HG03354 (cell line): ENCODE measurements around the gene IL22RA2.

Experiments used
- ATAC-seq: cut with Tn5 transposase; IDR thresholded peaks from one replicate; pipeline ENCODE4 v1.9.1; 2021; ENCODE audit warnings: mild to moderate bottlenecking; ENCODE audit not compliant: unreplicated experiment, poor library complexity, severe bottlenecking

Gene IL22RA2

GRCh38 chr6:137200288-137200687 lies 26.8 kb upstream of the IL22RA2 start:
- ATAC-seq: no peak

DNA sequence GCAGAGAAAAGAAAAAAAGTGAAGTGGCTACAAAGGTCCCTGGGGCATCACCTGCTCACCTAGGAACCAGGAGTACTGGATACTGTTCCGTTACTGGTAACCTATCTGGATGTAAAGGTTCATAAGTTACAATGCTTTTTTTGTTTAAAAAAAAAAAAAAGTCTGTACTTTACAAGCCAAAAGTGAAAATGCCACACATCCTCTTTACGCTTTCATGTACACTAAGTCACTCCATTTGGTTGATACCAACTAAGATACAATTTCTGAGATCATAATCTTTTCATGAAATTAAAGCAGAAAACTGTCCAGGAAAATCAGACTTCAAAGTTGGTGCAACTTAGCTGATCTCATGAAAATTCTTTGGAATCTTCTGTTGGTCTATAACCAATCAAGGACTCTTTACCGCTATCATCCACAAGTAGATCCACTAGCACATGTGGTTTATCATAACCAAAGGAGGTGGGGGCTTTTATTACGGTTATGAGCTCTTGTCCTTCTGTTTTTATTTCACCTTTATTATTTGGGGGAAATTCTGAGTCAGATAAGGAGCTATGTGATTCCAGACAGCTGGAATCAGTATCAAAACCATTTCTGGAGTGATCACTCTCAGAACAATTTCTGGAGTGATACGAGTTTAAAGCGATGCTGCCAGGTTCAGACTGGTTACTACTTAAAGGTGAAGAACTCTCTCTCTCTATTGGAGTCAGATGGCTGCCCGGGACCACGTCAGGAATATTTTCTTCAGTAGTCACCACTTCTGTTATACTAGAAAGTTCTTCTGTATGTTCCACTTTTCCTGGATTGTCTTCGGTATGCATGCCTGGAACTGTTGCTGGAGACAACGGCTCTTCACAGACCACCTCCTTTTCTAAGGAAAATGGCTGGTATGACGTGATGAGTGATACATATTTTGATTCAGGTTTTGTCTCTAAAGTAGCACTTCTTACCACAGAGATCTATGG lies 24.5 kb upstream of the IL22RA2 start:
- no peak for ATAC-seq

DNA sequence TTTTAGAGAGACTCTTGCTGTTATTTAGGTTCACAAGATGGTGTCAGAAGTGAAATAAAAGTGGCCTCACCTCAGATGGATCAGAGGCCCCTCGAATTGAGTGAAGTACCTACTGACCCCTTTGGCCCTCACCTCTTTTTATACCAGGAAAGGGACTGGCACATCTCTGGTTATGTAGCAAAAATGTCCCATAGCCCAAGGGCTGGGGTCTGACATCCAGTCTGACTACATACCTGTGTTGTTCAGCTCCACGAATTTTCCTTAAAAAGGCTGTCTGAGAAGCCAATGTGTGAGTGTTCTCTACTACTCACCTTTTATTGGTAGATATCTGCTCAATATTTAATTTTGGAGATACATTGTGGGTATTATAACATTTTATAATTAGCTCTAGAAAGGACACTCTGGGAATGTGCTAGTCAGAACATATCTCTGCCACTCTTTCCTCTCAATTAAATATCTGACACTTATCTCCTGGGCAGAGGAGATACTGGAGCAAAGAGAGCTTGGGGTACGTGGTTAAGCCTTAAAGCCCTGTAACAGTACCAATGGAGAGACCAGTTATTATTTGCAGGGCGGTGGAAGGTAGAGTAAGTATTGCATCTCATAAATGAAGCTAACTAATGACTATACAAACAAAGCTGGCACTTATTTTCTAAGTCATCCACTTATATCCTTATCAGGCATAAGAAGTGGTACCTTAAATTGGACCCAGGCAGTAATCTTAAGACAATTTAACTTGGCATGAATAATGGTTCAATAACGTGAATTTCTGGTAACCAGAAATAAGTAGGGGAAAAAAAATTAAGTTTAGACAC lies 20.0 kb upstream of the IL22RA2 start:
- ATAC-seq: no peak

- no peak for ATAC-seq
Observed at GRCh38 chr6:137192821-137193220, 19.4 kb upstream of the IL22RA2 start.

GRCh38 chr6:137191670-137192069 lies 18.2 kb upstream of the IL22RA2 start:
- no peak for ATAC-seq

DNA sequence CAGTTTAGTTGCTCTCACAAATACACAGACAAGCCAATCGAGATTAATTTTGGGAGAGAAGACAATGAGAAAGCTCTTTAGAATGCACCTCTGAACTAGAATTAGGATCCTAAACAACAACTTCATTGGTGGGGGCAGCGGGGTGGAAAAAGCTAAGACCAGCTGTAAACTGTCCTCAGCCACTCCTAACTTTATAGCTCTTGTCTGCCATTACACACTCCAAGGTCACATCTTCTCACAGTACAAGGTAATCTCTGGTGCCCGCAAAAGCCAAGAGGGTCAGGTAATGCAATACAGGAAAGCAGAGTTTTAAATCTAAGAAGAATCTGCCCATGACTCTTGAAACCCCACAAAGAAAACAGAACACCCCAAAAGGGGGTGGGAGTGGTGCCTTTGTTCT lies 17.8 kb upstream of the IL22RA2 start:
- no peak for ATAC-seq

DNA sequence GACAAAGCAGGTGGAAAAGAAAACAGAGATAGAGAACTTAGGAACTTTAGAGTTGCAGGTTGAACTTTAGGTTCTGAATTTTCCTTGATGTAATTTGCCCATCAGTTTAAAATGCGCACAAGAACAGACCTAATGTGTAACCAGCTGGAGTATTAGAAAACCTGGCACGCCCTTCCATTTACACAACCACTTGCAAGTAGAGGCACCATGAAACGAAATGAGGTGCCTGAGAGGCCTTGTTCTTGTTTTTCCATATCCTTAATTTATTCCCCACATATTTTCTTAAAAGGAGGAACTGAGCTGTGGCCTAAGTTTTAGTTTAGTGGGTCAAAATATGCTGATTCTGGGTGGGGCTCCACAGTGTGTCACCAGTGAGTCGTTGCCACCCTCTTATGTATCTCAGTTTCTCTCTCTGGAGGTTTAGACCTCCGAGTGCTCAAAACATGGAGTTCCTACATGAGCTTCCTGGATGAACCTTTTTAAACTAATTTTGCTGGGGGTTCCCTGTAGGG lies 17.2 kb upstream of the IL22RA2 start:
- no peak for ATAC-seq

- no peak for ATAC-seq
Observed at GRCh38 chr6:137188855-137189254, 15.4 kb upstream of the IL22RA2 start.

- ATAC-seq: no peak
Observed at GRCh38 chr6:137185290-137185689, 11.8 kb upstream of the IL22RA2 start.

GRCh38 chr6:137182654-137183073 lies 9.2 kb upstream of the IL22RA2 start:
- no peak for ATAC-seq

GRCh38 chr6:137181891-137182653 lies 8.6 kb upstream of the IL22RA2 start:
- no peak for ATAC-seq

DNA sequence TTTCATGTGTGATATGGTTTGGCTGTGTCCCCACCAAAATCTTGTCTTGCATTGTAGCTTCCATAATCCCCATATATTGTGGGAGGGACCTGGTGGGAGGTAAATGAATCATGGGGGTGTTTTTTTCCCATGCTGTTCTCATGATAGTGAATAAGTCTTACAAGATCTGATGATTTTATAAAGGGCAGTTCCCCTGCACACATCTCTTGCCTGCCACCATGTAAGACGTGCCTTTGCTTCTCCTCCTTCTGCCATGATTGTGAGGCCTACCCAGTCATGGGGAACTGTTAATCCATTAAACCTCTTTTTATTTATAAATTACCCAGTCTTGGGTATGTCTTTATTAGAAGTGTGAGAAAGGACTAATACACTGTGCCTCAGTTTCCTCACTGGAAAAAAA lies 4.2 kb upstream of the IL22RA2 start:
- no peak for ATAC-seq

DNA sequence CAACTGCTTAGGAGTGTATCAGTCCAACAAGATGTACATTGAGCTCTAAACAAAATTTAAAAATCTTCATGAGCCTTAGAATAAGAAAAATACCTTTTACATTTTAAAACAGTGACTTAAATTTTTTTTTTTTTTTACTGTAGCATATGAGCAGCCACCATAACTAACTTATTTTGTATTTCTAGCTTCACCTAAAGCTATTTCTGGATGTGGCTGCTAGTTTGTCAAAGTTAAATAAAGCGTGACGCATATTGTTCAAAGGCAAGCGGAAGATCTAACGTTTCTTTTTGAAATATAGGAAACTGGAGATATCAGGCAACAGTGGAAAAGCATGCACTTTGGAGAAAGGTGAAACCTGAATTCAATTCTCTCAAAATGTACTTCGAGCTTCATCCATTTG lies 3.3 kb upstream of the IL22RA2 start:
- no peak for ATAC-seq

- no peak for ATAC-seq
Observed at GRCh38 chr6:137175868-137176245, 2.4 kb upstream of the IL22RA2 start.

DNA sequence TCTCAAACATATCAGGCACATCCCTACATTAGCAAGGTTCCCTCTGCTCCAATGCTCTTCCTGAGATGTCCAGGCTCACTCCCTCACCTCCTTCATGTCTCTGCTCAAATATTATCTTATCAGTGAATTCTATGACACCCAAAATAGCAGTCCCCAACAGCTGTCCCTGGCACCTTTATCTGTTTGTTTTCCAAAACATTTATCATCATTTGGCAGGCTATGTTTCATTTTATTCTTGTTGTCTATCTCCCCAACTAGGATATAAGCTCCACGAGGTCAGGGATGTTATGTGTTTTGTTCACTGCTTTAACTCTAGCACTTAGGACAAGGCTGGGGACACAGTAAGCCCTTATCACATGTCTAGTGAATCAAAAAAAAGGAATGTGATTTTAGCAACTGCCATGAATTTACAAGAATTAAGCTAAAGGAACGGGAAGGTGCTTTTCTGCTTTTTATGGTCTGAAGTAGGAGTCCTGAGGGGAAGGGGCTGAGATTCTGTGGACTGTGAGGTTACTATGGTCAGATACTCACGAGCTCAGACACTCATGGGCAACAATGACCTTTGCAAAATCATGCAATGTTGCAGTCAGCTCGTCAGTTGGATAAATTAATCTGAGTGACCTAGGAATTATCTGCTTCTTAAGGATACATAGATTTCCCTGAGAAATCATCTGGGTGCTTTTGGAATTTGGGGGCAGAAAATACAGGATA lies 1.9 kb upstream of the IL22RA2 start:
- ATAC-seq: no peak

GRCh38 chr6:137172734-137173431 lies 561 bp downstream of the IL22RA2 start:
- ATAC-seq: no peak

- ATAC-seq: no peak
Observed at GRCh38 chr6:137171824-137172733, 1.4 kb downstream of the IL22RA2 start.

GRCh38 chr6:137171053-137171374 lies 2.4 kb downstream of the IL22RA2 start:
- no peak for ATAC-seq
